Muscle layer of colon (tissue), 2 donors: ENCODE measurements around the gene SLC16A6.
"Not testable (repeated sequence)": the region's sequence is repeated elsewhere in the genome, so short reads cannot be mapped to it uniquely, and the experiment has no call there.

ENCODE experiments used
- H3K27ac ChIP-seq: one replicate; pipeline ENCODE4 v1.7.0; 2013; ENCODE audit warnings: low read depth, mild to moderate bottlenecking, low read length, moderate library complexity
- H3K27me3 ChIP-seq, 2 donors: one replicate each; pipeline ENCODE4 v1.7.0; 2013; ENCODE audit warnings: low read length in 2 of 2, mild to moderate bottlenecking in 2 of 2; ENCODE audit not compliant: insufficient read depth in 2 of 2, control insufficient read depth in 1 of 2
- H3K36me3 ChIP-seq: one replicate; pipeline ENCODE4 v1.7.0; 2013; ENCODE audit warnings: mild to moderate bottlenecking, low read length; ENCODE audit not compliant: insufficient read depth
- H3K4me1 ChIP-seq: one replicate; pipeline ENCODE4 v1.7.0; 2013; ENCODE audit warnings: mild to moderate bottlenecking, low read length; ENCODE audit not compliant: insufficient read depth
- H3K4me3 ChIP-seq, 2 donors: one replicate each; pipeline ENCODE4 v1.7.0; 2013; ENCODE audit warnings: low read length in 2 of 2, low read depth in 1 of 2, mild to moderate bottlenecking in 1 of 2, moderate library complexity in 1 of 2
- H3K9ac ChIP-seq: one replicate; pipeline ENCODE4 v1.7.0; 2013; ENCODE audit warnings: low read length
- H3K9me3 ChIP-seq: one replicate; pipeline ENCODE4 v1.7.0; 2013; ENCODE audit warnings: mild to moderate bottlenecking, low read length
- donor health status: abdominal sarcoma.
- donor health status: Adenocarcinoma of cecum.

Gene SLC16A6

DNA sequence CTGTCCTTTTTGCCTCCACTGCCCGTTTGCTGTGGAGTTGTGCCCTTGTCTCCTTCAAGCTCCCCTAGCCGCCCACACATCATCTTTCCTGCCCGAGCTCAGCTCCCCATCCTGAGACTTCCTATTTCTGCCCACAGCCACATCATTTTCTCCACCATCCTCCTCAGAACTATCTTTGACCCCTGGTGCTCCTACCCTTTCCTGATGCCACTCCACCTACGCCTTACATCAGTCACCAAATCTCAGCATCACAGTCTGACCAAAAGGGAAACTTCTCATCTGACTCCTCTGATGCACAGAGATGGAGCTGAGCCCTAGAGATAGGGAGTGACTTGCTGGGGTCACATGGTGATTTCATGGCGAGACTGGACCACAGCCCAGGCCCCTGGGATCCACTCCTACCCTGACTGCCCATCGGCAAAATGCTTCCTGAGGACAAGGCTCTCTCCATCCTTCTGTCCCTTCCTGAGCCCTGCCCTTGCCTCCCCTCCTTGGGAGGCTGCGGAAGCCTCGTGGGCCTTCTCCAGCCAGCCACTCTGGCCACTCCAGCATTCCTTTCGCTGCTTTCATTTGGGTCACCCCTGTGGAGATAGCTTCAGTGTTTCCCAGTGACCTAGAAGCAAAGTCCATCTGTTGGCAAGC, 62.8 kb downstream of the SLC16A6 start:
- H3K36me3 ChIP-seq, H3K9ac ChIP-seq, H3K27me3 ChIP-seq, H3K4me1 ChIP-seq, H3K9me3 ChIP-seq, H3K4me3 ChIP-seq, H3K27ac ChIP-seq: not testable (repeated sequence)

DNA sequence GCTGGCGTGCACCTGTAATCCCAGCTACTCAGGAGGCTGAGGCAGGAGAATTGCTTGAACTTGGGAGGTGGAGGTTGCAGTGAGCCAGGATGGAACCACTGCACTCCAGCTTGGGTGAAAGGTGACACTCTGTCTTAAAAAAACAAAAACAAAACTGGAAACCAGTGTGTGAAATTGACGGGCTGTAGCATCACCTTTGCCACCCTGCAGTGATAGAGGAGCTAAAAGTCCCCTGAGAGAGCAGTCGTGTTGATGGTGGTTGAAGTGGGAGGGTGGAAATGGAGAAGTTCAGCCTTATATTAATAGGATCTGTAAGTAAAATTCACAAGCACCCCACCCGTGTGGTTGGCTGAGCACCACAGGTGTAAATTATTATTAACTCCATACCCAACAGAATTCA, 65.9 kb downstream of the SLC16A6 start:
- not testable (repeated sequence) for H3K9ac ChIP-seq, H3K36me3 ChIP-seq, H3K4me3 ChIP-seq, H3K27me3 ChIP-seq, H3K4me1 ChIP-seq, H3K27ac ChIP-seq, H3K9me3 ChIP-seq

DNA sequence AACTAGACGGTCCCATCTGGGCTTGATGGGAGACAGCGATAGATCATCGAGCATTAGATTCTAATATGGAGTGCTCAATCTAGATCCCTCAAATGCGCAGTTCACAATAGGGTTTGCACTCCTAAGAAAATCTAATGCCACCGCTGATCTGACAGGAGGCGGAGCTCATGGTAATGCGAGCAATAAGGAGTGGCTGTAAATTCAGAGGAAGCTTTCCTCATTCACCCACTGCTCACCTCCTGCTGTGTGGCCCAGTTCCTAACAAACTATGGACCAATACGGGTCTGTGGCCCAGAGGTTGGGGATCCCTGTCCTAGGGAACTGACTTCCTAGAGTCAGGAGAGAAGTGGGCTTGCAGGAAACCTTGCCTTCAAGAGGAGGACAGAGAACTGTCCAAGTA, 68.3 kb downstream of the SLC16A6 start:
- Histone ChIP-seq H3K9me3 (no peaks in the 10 kb centered on the region), H3K9ac (no peak overlapping the region), H3K27ac (no peak overlapping the region), H3K27me3 (no peaks in the 10 kb centered on the region), H3K36me3 (no peaks in the 10 kb centered on the region), H3K4me1 (no peaks in the 10 kb centered on the region), H3K4me3 (no peak overlapping the region)

- no peaks in the 10 kb centered on the region for H3K4me1 ChIP-seq
- H3K4me3 ChIP-seq, result no peak overlapping the region
- H3K9ac ChIP-seq, result no peak overlapping the region
- no peaks in the 10 kb centered on the region for H3K9me3 ChIP-seq
- no peaks in the 10 kb centered on the region for H3K27me3 ChIP-seq
- H3K27ac ChIP-seq, result no peak overlapping the region
- no peaks in the 10 kb centered on the region for H3K36me3 ChIP-seq
Observed at GRCh38 chr17:68221786-68222185, 69.1 kb downstream of the SLC16A6 start.

GRCh38 chr17:68220786-68221185, 70.1 kb downstream of the SLC16A6 start:
- not testable (repeated sequence) for H3K27me3 ChIP-seq, H3K9me3 ChIP-seq, H3K27ac ChIP-seq, H3K4me1 ChIP-seq, H3K36me3 ChIP-seq, H3K4me3 ChIP-seq, H3K9ac ChIP-seq

DNA sequence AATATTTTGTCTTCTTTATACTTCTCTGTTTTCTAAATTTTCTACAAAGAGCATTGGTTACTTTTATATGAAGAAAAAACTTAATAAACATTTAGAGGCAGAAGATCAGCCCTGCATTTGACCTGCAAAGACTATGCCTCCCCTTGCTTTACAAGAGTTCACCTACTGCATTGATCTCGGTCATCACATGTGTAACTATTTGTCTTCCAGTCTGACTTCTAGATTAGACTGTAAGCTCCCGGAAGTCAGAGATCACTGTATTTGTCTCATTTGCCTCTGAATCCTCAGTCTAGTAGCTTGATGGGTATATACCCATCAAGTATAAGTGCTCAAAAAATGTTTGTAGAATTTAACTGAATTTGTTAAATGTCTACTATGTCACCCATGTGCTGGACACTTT, 70.7 kb downstream of the SLC16A6 start:
- H3K27me3 ChIP-seq, H3K36me3 ChIP-seq, H3K27ac ChIP-seq, H3K9me3 ChIP-seq, H3K4me1 ChIP-seq, H3K9ac ChIP-seq, H3K4me3 ChIP-seq: not testable (repeated sequence)

GRCh38 chr17:68219429-68219828, 71.5 kb downstream of the SLC16A6 start:
- not testable (repeated sequence) for H3K36me3 ChIP-seq, H3K9ac ChIP-seq, H3K4me1 ChIP-seq, H3K27ac ChIP-seq, H3K4me3 ChIP-seq, H3K27me3 ChIP-seq, H3K9me3 ChIP-seq
